Upper lobe of left lung (tissue), 6 donors: Measurements from ENCODE around the gene KLHL18. TPM values are rescaled to one million over a fixed set of nuclear protein-coding genes. Genes with fewer than 3 reads are reported as not detected.
A peak's percentile ranks its signal among the peaks of the same experiment; 100 is the strongest.

ENCODE experiments used
- ATAC-seq, 2 donors: fragments of 200-7000 bp; cut with Tn5 transposase; one replicate each; pipeline ENCODE4 v1.9.1; 2022; ENCODE audit warnings: mild to moderate bottlenecking in 2 of 2, moderate library complexity in 2 of 2; ENCODE audit not compliant: low FRiP score in 2 of 2
- DNase-seq, 2 donors: peaks; one replicate each; pipeline ENCODE4 v3.0.0-alpha.2; 2019 to 2020
- H3K27ac ChIP-seq, 4 donors: fragments of 200-600 bp; sonication (generic); one replicate each; pipeline ENCODE4 v1.5.1; 2016 to 2019
- H3K27me3 ChIP-seq, 4 donors: fragments of 200-600 bp; sonication (generic); one replicate each; pipeline ENCODE4 v1.5.1; 2017 to 2019
- H3K36me3 ChIP-seq, 4 donors: fragments of 200-600 bp; sonication (generic); one replicate each; pipeline ENCODE4 v1.5.1; 2016 to 2019
- H3K4me1 ChIP-seq, 4 donors: fragments of 200-600 bp; sonication (generic); one replicate each; pipeline ENCODE4 v1.5.1; 2018 to 2019
- H3K4me3 ChIP-seq, 4 donors: fragments of 200-600 bp; sonication (generic); one replicate each; pipeline ENCODE4 v1.5.1; 2017 to 2019; ENCODE audit warnings: mild to moderate bottlenecking in 2 of 4, moderate library complexity in 1 of 4
- H3K9me3 ChIP-seq, 4 donors: fragments of 200-600 bp; sonication (generic); one replicate each; pipeline ENCODE4 v1.5.1; 2018 to 2019
- EP300 ChIP-seq, 4 donors: sonication (generic); formaldehyde crosslinking; IDR thresholded peaks; one replicate each; pipeline ENCODE4 v1.5.1; 2017; ENCODE audit warnings: antibody characterized with exemption in 4 of 4, control low read depth in 2 of 4
- POLR2A ChIP-seq, 4 donors: fragments of 450-650 bp; IDR thresholded peaks; one replicate each; pipeline ENCODE4 v1.5.1; 2016 to 2017; ENCODE audit warnings: antibody characterized with exemption in 4 of 4, mild to moderate bottlenecking in 2 of 4
- POLR2AphosphoS5 ChIP-seq, 2 donors: sonication (generic); formaldehyde crosslinking; IDR thresholded peaks; one replicate each; pipeline ENCODE4 v1.5.1; 2017; ENCODE audit warnings: antibody characterized with exemption in 2 of 2
- WGBS, 2 donors: methylation state at CpG; one replicate each; pipeline ENCODE4 v1.1.5; 2017 to 2018; 5-methylcytosine and 5-hydroxymethylcytosine counted together
- total RNA-seq, 6 donors: library from RNA; depleted of rRNA in 4 of 6; stranded (reverse); fragments of >200 nt in 4 of 6; gene quantifications; one replicate each; pipeline versions ENCODE4 v1.1.0 to v1.2.1, GENCODE V29; 2016 to 2021
- TF ChIP-seq, protein P1 (sequence below), 6 experiments: fragments of 450-650 bp in 4 of 6; fragments of 200-600 bp in 2 of 6; sonication (generic) in 2 of 6; IDR thresholded peaks; one replicate each; pipeline ENCODE4 v1.5.1; 2016 to 2019; ENCODE audit warnings: antibody characterized with exemption in 6 of 6
- donor health status: DM: no; HTN: no; CAD: no; lungs with moderate emphysema.
- donor health status: DM: no; HTN: yes; CAD: no; lungs with severe emphysema.

KLHL18 gene
- total RNA-seq, 6 donors from 2014 or later: 12.6 to 35.5 (median 19.4) TPM

GRCh38 chr3:47270526-47270925, 12.2 kb upstream of the KLHL18 start:
- TF ChIP-seq POLR2A (IDR thresholded peaks at IDR 0.05): no peak
- no peak for TF ChIP-seq POLR2AphosphoS5 (IDR thresholded peaks at IDR 0.05)
- no peak for TF ChIP-seq EP300 (IDR thresholded peaks at IDR 0.05)
- TF ChIP-seq, protein P1, sequence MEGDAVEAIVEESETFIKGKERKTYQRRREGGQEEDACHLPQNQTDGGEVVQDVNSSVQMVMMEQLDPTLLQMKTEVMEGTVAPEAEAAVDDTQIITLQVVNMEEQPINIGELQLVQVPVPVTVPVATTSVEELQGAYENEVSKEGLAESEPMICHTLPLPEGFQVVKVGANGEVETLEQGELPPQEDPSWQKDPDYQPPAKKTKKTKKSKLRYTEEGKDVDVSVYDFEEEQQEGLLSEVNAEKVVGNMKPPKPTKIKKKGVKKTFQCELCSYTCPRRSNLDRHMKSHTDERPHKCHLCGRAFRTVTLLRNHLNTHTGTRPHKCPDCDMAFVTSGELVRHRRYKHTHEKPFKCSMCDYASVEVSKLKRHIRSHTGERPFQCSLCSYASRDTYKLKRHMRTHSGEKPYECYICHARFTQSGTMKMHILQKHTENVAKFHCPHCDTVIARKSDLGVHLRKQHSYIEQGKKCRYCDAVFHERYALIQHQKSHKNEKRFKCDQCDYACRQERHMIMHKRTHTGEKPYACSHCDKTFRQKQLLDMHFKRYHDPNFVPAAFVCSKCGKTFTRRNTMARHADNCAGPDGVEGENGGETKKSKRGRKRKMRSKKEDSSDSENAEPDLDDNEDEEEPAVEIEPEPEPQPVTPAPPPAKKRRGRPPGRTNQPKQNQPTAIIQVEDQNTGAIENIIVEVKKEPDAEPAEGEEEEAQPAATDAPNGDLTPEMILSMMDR (IDR thresholded peaks at IDR 0.05): no peak
- Histone ChIP-seq H3K36me3 (peaks cover 0 to 6% (median under 1%) of the 10 kb centered on the region in 4 donors), H3K4me1 (peaks cover 0 to 6% (median 4%) of the 10 kb centered on the region in 4 donors), H3K9me3 (no peaks in the 10 kb centered on the region), H3K4me3 (no peak overlapping the region), H3K27ac (no peak overlapping the region), H3K27me3 (no peaks in the 10 kb centered on the region)
- DNase-seq: no peak
- ATAC-seq: no peak
- WGBS, 2 donors: 88 to 92% methylated on average over 4 of the region's 4 CpGs

- no peak overlapping the region for H3K4me3 ChIP-seq
- no peaks in the 10 kb centered on the region for H3K27me3 ChIP-seq
- ATAC-seq (no peak), DNase-seq (no peak)
- no peaks in the 10 kb centered on the region for H3K4me1 ChIP-seq
- TF ChIP-seq EP300 (IDR thresholded peaks at IDR 0.05) (no peak), POLR2A (IDR thresholded peaks at IDR 0.05) (no peak), POLR2AphosphoS5 (IDR thresholded peaks at IDR 0.05) (no peak)
- TF ChIP-seq, protein P1 (IDR thresholded peaks at IDR 0.05): no peak
- WGBS, 2 donors: 92 to 95% methylated on average over 4 to 5 of the region's 5 CpGs
- H3K27ac ChIP-seq: no peak overlapping the region
- no peaks in the 10 kb centered on the region for H3K9me3 ChIP-seq
- peaks cover 0 to 13% (median 2%) of the 10 kb centered on the region in 4 donors for H3K36me3 ChIP-seq
Measured at GRCh38 chr3:47273564-47273963, 9.2 kb upstream of the KLHL18 start.

DNA sequence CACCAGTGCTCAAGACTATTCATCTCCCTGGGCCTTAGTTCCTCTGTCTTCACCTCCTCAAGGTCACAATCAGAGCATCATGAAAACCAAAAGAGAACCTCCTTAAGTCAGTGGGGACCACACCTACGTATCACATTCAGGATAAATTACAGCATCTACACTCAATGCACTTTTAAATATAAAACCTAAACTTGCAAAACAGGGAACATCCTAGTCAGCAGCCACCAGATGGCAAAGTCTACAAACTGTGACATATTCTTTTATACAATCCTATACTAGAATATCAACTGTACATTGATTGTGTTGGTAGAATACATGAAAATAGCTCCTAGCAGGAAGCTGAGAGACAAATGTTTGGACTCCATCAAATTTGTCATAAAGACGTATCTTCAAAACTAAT, 8.1 kb upstream of the KLHL18 start:
- Histone ChIP-seq H3K27ac (no peak overlapping the region), H3K36me3 (peaks cover 0 to 13% (median 2%) of the 10 kb centered on the region in 4 donors), H3K27me3 (no peaks in the 10 kb centered on the region), H3K4me1 (no peaks in the 10 kb centered on the region), H3K4me3 (no peak overlapping the region), H3K9me3 (no peaks in the 10 kb centered on the region)
- DNase-seq: no peak
- ATAC-seq: no peak
- WGBS, 2 donors: 84 to 98% methylated on average over 2 of the region's 2 CpGs
- TF ChIP-seq POLR2AphosphoS5 (IDR thresholded peaks at IDR 0.05): no peak
- TF ChIP-seq EP300 (IDR thresholded peaks at IDR 0.05): no peak
- TF ChIP-seq POLR2A (IDR thresholded peaks at IDR 0.05): no peak
- TF ChIP-seq, protein P1 (IDR thresholded peaks at IDR 0.05): no peak

GRCh38 chr3:47276558-47276957, 6.2 kb upstream of the KLHL18 start:
- Histone ChIP-seq H3K4me3 (no peak overlapping the region), H3K36me3 (peaks cover 0 to 13% (median 2%) of the 10 kb centered on the region in 4 donors), H3K27ac (no peak overlapping the region), H3K4me1 (peaks cover 3 to 8% (median 6%) of the 10 kb centered on the region in 4 donors), H3K27me3 (no peaks in the 10 kb centered on the region), H3K9me3 (no peaks in the 10 kb centered on the region)
- ATAC-seq (no peak), DNase-seq (no peak)
- WGBS, 2 donors: 57 to 71% methylated on average over 4 of the region's 4 CpGs
- TF ChIP-seq, protein P1 (IDR thresholded peaks at IDR 0.05): peak in 1 of 6 experiments; percentile 32
- no peak for TF ChIP-seq POLR2A (IDR thresholded peaks at IDR 0.05)

- no peak for TF ChIP-seq POLR2A (IDR thresholded peaks at IDR 0.05)
- TF ChIP-seq, protein P1 (IDR thresholded peaks at IDR 0.05): no peak
- TF ChIP-seq EP300 (IDR thresholded peaks at IDR 0.05): no peak
- TF ChIP-seq POLR2AphosphoS5 (IDR thresholded peaks at IDR 0.05): no peak
- no peak overlapping the region for H3K4me3 ChIP-seq
- ATAC-seq: no peak
- WGBS, 2 donors: 93% methylated on average over 5 of the region's 5 CpGs
- no peaks in the 10 kb centered on the region for H3K27me3 ChIP-seq
- no peaks in the 10 kb centered on the region for H3K9me3 ChIP-seq
- no peak for DNase-seq
- peaks cover 24 to 37% (median 26%) of the 10 kb centered on the region in 4 donors for H3K4me1 ChIP-seq
- no peak overlapping the region for H3K27ac ChIP-seq
- H3K36me3 ChIP-seq: peaks cover 0 to 7% (median 2%) of the 10 kb centered on the region in 4 donors
Measured at GRCh38 chr3:47280519-47280918, 2.2 kb upstream of the KLHL18 start.
